HG03175 (cell line): ENCODE results near the gene SMPD1.

Source experiments
- ATAC-seq: cut with Tn5 transposase; IDR thresholded peaks from one replicate; pipeline ENCODE4 v1.9.1; 2021; ENCODE audit warnings: mild to moderate bottlenecking, moderate library complexity; ENCODE audit not compliant: unreplicated experiment

Gene SMPD1

DNA sequence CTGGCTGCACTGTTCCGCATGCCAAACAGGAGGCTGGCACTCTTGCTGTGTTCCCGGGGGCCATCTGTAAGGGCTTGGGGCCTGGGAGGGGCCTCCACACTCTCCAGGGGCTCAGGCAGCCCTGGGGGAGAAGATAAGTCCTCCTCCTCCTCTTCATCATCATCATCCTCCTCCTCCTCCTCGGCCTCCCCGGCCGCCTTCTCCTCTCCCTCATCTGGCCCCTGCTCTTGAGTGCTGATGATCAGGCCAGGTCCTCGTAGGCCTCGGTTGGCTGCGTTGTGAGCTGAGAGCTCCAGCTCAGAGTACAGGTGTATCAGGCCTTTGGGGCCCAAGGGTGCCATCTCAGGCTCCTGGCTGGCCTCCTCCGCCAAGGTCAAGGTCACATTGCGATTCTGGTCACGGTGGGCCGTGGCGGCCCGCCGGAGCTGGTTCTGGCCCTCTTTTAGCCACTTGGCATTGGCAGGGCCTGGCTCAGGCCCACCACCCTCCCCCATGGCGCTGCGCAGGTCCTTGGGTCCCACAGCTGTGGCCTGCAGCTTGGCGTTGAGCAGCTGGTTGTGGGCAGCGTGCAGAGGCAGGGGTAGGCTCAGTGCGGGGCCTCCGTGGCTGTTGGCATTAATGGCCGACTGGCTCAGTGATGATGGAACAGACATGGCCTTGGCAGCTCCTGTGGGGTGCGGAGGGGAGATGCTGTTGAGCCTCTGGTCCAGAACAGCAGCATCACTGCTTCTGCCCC, 20.6 kb downstream of the SMPD1 start:
- no peak for ATAC-seq

- ATAC-seq, result no peak
Observed at GRCh38 chr11:6411594-6412031, 21.3 kb downstream of the SMPD1 start.

DNA sequence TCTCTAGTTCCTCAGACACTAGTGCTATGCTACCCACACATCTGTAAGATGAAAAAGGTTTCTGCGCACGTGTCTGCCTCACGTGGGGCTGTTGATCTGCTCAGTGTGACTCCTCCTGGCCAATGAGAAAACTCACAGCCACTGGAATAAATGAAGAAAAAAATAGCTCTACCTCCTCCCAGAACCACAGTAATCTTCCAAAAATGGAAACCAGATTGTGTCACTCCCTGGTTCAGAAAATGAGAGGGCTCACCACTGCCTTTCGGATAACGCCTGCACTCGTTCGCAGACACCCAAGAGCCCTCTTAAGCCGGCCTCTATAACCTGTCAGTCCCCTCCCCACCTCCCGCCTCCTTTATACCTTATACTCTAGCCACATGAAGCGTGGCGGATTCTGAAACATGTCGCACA, 23.5 kb downstream of the SMPD1 start:
- ATAC-seq, result no peak

- peak; percentile 48 for ATAC-seq
Observed at GRCh38 chr11:6414874-6415328, 24.6 kb downstream of the SMPD1 start.

GRCh38 chr11:6415797-6416196, 25.5 kb downstream of the SMPD1 start:
- no peak for ATAC-seq

DNA sequence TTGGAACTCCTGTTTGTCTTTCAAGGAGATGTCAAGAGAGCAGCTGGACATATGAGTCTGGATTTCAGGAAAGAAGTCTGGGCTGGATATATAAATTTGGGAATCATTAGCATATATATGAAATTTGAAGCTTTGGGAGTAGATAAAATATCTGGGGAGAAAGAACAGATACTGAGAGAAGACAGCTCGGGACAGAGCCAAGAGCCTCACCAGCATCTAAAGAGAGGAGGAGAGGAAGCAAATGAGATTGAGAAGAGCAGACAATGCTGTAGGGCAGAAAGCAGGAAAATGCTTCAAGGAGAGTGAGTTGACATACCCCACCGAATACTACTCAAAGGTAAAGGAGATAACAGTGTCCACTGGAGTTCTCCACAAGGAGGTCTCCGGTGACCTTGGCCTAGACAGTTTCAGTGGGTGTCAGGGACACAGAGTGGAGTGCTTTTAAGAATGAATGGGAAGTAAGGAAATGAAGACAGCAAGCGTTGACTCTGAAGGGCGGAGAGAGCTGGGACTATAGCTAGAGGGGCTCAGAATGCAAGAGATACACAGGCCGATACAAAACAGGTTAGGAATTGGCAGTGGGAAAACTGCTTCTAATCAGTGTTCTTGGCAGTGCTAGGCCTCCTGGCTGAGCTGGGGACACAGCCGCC, 27.8 kb downstream of the SMPD1 start:
- no peak for ATAC-seq

- no peak for ATAC-seq
Observed at GRCh38 chr11:6418557-6419008, 28.3 kb downstream of the SMPD1 start.

- no peak for ATAC-seq
Observed at GRCh38 chr11:6419009-6419631, 28.8 kb downstream of the SMPD1 start, which contains the start of gene APBB1. APBB1 (minus strand) TSS chr11:6419094; CDS start chr11:6411347, 7,747 bp downstream.

- ATAC-seq, result no peak
Observed at GRCh38 chr11:6420677-6421076, 30.4 kb downstream of the SMPD1 start.

- no peak for ATAC-seq
Observed at GRCh38 chr11:6427516-6427915, 37.2 kb downstream of the SMPD1 start.

- ATAC-seq, result no peak
Observed at GRCh38 chr11:6431861-6432260, 41.6 kb downstream of the SMPD1 start.

DNA sequence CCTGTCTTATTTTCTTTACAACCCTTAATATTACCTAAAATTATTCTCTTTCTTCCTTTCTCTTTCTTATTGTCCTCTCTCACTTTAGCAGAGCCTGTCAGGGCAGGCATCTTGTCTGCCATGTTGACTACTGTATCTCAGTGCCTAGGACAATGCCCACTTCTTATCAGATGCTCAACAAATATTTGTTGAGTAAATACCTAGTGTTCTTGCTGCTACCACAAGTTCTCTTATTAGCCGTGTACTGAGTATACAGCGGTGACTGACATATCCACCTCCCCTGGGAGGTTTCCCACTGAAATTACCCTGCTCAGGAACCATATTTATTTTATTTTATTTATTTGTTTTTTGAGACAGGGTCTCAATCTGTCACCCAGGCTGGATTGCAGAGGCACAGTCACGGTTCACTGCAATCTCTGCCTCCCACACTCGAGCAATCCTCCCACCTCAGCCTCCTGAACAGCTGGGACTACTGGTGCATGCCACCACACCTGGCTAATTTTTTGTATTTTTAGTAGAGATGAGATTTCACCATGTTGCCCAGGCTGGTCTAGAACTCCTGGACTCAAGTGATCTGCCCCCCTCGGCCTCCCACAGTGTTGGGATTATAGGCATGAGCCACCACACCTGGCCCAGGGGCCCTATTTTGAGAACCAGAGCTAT, 43.9 kb downstream of the SMPD1 start:
- ATAC-seq, result no peak

- no peak for ATAC-seq
Observed at GRCh38 chr11:6437423-6437822, 47.1 kb downstream of the SMPD1 start.

DNA sequence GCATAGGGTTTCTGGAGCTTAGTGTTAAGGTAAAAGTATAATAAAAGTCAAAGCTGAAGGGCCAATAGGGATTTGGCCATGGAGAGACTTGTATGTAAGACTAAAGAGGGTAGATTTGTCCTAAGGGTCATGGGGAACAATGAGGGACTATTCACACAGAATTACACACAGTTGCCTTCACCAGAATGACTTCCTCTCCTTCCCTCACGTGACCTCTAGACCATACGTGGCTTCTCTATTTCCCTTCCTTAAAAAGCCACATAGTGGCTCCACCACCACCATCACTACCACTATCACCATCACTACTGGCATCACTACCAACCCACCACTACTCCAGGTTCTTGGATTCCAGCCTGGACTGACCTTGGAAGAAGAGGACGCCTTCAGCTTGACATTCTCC, 47.7 kb downstream of the SMPD1 start:
- no peak for ATAC-seq

DNA sequence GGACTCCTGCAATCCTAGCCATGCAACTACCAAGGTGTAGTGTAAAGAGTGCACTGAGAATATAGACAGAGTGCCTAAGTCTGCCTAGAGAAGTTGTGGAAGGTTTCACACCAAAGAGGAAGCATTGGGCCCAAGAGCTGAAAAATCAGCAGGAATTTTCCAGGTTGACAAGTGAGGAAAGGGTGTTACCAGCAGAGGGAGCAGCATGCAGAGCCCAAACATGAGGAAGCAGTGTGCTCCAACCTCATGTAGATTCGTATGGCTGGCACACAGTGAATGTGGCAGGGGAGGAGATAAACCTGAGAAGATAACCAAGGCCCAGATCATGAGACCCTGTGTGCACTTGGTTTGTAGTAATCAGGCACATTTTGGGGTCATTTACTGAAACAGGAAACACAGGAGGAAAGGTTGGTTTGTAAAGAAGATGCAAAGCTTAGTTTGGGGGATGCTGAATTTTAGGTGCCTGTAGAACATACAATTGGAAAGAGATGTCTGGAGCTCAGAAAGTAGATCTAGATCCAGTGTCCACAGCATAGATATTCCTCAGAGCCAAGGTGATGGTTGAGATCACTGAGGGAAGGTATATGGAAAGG, 48.8 kb downstream of the SMPD1 start:
- no peak for ATAC-seq

DNA sequence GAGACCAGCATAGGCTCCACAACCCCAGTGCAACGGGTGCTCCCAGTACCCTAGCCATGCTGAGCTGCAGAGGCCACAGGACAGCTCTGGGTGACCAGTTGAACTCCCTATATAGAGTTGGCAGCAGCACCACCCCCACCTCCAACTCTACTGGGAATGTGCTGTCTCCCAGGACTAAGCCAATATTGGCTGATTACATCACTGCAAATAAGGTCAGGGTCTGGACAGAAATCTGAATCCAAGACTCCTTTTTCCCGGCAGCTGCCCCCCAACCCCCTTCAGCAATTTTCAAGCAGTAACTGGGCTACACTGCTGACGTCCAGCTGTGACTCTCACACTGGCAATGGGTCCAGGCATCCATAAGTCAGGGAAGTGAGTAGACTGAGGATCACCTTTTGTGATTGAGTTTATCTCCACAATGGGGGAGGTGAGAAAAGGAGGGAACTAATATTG, 50.7 kb downstream of the SMPD1 start, which contains the start of gene HPX:
Gene HPX (minus strand): TSS at position 82 of the 453 bp plus-strand sequence. CDS start 24 bp downstream, at position 58.
- ATAC-seq, result no peak

DNA sequence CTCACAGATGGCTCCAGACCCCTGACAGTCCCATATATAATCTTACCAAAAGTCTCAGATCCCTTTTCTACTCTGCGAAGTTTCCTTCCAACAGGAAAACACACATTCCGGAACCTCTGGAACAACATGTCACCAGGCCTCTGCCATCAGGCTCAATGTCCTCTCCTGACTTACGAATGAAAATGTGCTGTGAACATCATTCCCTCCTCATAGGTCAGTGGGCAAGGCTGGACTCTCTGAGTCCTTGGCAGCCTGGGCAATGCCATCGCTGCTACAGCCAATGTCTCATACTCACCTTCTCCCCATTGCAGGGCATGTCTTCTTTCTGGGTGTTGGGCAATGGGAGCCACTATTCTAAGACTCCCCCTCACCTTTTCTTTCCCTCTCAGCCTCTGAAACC, 52.2 kb downstream of the SMPD1 start:
- no peak for ATAC-seq

- peak; percentile 73 for ATAC-seq
Observed at GRCh38 chr11:6443269-6444003, 53.2 kb downstream of the SMPD1 start.
